ENCODE results near the gene PARP14. TPM values are rescaled to one million over a fixed set of nuclear protein-coding genes. Genes with fewer than 3 reads are reported as not detected.

PARP14 gene
- total and polyA plus RNA-seq, 10 of the 15 experiments (the other 5 are each of a cell fraction or from before 2014, with no cell fraction given) = 21.6 to 189 (median 92.7) TPM

DNA sequence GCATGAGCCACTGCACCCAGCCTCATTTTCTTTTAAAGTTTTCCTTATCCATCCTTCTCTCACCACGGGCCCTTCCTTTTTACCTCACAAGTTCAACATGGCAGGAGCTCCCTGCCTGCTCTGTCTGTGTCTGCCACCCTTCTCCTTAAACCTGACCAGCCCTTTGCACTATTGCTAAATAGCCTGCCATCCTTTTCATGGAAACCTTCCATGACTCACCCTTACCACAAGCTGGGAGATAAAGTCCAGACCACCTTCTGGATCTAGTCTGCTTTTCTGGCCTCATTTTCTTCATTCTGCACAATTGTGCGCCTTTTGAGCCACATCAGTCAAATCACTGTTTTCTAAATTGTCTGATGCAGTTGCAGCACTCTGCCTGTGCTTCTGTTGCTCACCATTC lies 8.9 kb downstream of the PARP14 start:
- Histone ChIP-seq H2AFZ (ENCODE audit: control insufficient read depth, low read depth, low read length) (no peak overlapping the region), H4K20me1 (ENCODE audit: control insufficient read depth, insufficient read depth) (0 out of 2 replicates have a peak, but pooled peaks cover 2% of the 10 kb centered on the region), H3K9me3 (replicated peaks; ENCODE audit: control insufficient read depth, insufficient read depth, low read length) (no peaks in the 10 kb centered on the region), H3K79me2 (ENCODE audit: control insufficient read depth, insufficient read depth, low read length) (peaks cover 7% of the 10 kb centered on the region), H3K4me3 (no peak overlapping the region), H3K9ac (ENCODE audit: control insufficient read depth, insufficient read depth, low read length) (no peak overlapping the region), H3K36me3 (ENCODE audit: control insufficient read depth in 2 of 2, insufficient read depth in 2 of 2, low read length in 1 of 2) (peaks cover 3 to 19% of the 10 kb centered on the region in 2 experiments), H3K27ac (ENCODE audit: control insufficient read depth, insufficient read depth) (no peak overlapping the region), H3K4me2 (ENCODE audit: control insufficient read depth, insufficient read depth) (no peak overlapping the region), H3K4me1 (ENCODE audit: control insufficient read depth, insufficient read depth, low read length) (peaks cover 9% of the 10 kb centered on the region), H3K27me3 (replicated peaks in 1 of 2; ENCODE audit: control insufficient read depth in 2 of 2, insufficient read depth in 2 of 2, low read length in 1 of 2) (no peaks in the 10 kb centered on the region)
- RAD21 ChIA-PET (ENCODE audit: unreplicated experiment) = interaction anchor here (1.0 kb wide), 1 partner anchor 10 kb away, joined by 3 read pairs; no protein-coding TSS in a partner anchor
- BruUV-seq (replicated peaks) = no TSS peak
- in situ Hi-C loops (cut with MboI) (loop anchor here (10.0 kb wide), 2 partner anchors 585 to 1035 kb away; no protein-coding TSS in a partner anchor), intact Hi-C loops (cut with micrococcal nuclease; ENCODE audit: unreplicated experiment) (no loop called here)
- no peak for DNase-seq (ENCODE audit: low read depth, low spot score)
- SMC1A ChIA-PET (ENCODE audit: uncharacterized antibody, unreplicated experiment) = interaction anchor here (1.7 kb wide), 1 partner anchor 11 kb away, joined by 6 read pairs; no protein-coding TSS in a partner anchor
- 100% methylated on average over 2 of the region's 2 CpGs for WGBS (ENCODE audit: insufficient coverage, insufficient replicate concordance, low lambda C conversion rate, missing lambda C conversion rate)
- FAIRE-seq = no peak
- POLR2A ChIA-PET = no interaction called here
- CTCF ChIA-PET = interaction anchor here (1.5 kb wide), 1 partner anchor 10 kb away, joined by 5 read pairs; no protein-coding TSS in a partner anchor
- TF ChIP-seq NFXL1 (IDR thresholded peaks at IDR 0.05; ENCODE audit: borderline replicate concordance) (no peak), CBFB (IDR thresholded peaks at IDR 0.05; ENCODE audit: low read depth) (no peak), HCFC1 (IDR thresholded peaks at IDR 0.05; ENCODE audit: low read length) (no peak)
- no peak for ATAC-seq

DNA sequence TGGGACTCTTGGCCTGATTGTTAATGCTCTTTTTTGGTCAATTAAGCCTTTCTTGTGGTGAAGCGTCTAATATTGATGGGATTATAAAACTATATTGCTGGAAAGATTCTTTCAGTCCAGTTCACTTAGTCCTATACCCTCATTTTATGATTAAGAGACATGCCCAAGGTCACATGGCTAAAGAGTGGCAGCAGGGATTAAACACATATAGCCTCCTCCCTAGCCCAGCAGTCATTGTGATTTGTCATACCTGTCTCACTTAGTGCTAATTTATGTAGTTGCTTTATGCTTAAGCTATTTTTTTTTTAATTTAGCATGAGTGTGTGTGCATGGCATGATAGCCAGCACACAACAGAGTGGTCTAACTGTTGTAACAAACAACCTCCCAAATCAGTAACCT lies 9.5 kb downstream of the PARP14 start:
- in situ Hi-C loops (cut with MboI) = no loop called here
- no peak for FAIRE-seq

More for the DNA sequence above, 9.5 kb downstream of the PARP14 start:
- Histone ChIP-seq H2AFZ (ENCODE audit: control insufficient read depth, low read depth, low read length) (no peak overlapping the region), H3K4me3 (no peak overlapping the region), H3K9ac (ENCODE audit: control insufficient read depth, insufficient read depth, low read length) (no peak overlapping the region), H3K4me1 (ENCODE audit: control insufficient read depth, insufficient read depth, low read length) (peaks cover 14% of the 10 kb centered on the region), H3K27me3 (replicated peaks in 1 of 2; ENCODE audit: control insufficient read depth in 2 of 2, insufficient read depth in 2 of 2, low read length in 1 of 2) (no peaks in the 10 kb centered on the region), H3K27ac (ENCODE audit: control insufficient read depth, insufficient read depth) (no peak overlapping the region), H3K79me2 (ENCODE audit: control insufficient read depth, insufficient read depth, low read length) (peaks cover 4% of the 10 kb centered on the region; the same call in 1 of the 2 replicates), H3K4me2 (ENCODE audit: control insufficient read depth, insufficient read depth) (no peak overlapping the region), H3K36me3 (ENCODE audit: control insufficient read depth in 2 of 2, insufficient read depth in 2 of 2, low read length in 1 of 2) (peaks cover 3 to 22% of the 10 kb centered on the region in 2 experiments), H3K9me3 (replicated peaks; ENCODE audit: control insufficient read depth, insufficient read depth, low read length) (peaks cover 2% of the 10 kb centered on the region; the same call in 1 of the 3 replicates), H4K20me1 (ENCODE audit: control insufficient read depth, insufficient read depth) (0 out of 2 replicates have a peak, but pooled peaks cover 2% of the 10 kb centered on the region)
- 100% methylated on average over 1 of the region's 1 CpG for WGBS (ENCODE audit: insufficient coverage, insufficient replicate concordance, low lambda C conversion rate, missing lambda C conversion rate)
- ChIA-PET RAD21 (ENCODE audit: unreplicated experiment) (interaction anchor here (1.0 kb wide), 1 partner anchor 10 kb away, joined by 3 read pairs; no protein-coding TSS in a partner anchor), SMC1A (ENCODE audit: uncharacterized antibody, unreplicated experiment) (interaction anchor here (1.7 kb wide), 1 partner anchor 11 kb away, joined by 6 read pairs; no protein-coding TSS in a partner anchor), POLR2A (interaction anchor here (0.6 kb wide), 1 partner anchor 143 kb away, joined by 6 read pairs; no protein-coding TSS in a partner anchor), CTCF (interaction anchor here (1.5 kb wide), 1 partner anchor 11 kb away, joined by 5 read pairs; no protein-coding TSS in a partner anchor)
- BruUV-seq (replicated peaks) = no TSS peak
- intact Hi-C loops (cut with micrococcal nuclease; ENCODE audit: unreplicated experiment) = no loop called here
- no peak for TF ChIP-seq SMAD1 (IDR thresholded peaks at IDR 0.05; ENCODE audit: low read depth, partially characterized antibody)
- TF ChIP-seq BACH1 (IDR thresholded peaks at IDR 0.05; ENCODE audit: borderline replicate concordance) = no peak
- no peak for TF ChIP-seq ZNF384 (IDR thresholded peaks at IDR 0.05; ENCODE audit: borderline replicate concordance, low read depth, low read length)
- TF ChIP-seq NFIC (IDR thresholded peaks at IDR 0.05; ENCODE audit: low read depth, low read length) = no peak
- no peak for TF ChIP-seq TARDBP (IDR thresholded peaks at IDR 0.05; ENCODE audit: borderline replicate concordance)
- no peak for TF ChIP-seq POU2F2 (IDR thresholded peaks at IDR 0.05; ENCODE audit: borderline replicate concordance, low read depth, low read length)
- TF ChIP-seq NR2F1 (conservative IDR thresholded peaks at IDR 0.05) = no peak
- TF ChIP-seq E2F8 (IDR thresholded peaks at IDR 0.05; ENCODE audit: low read depth, partially characterized antibody) = no peak
- TF ChIP-seq, protein P1, sequence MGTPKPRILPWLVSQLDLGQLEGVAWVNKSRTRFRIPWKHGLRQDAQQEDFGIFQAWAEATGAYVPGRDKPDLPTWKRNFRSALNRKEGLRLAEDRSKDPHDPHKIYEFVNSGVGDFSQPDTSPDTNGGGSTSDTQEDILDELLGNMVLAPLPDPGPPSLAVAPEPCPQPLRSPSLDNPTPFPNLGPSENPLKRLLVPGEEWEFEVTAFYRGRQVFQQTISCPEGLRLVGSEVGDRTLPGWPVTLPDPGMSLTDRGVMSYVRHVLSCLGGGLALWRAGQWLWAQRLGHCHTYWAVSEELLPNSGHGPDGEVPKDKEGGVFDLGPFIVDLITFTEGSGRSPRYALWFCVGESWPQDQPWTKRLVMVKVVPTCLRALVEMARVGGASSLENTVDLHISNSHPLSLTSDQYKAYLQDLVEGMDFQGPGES (IDR thresholded peaks at IDR 0.05) = no peak
- ATAC-seq = no peak
- DNase-seq (ENCODE audit: low read depth, low spot score) = no peak

Data from GM12878 (cell line).